GM18909 (cell line): Measurements from ENCODE around the gene UPK3A.

ENCODE experiments used
- ATAC-seq: cut with Tn5 transposase; IDR thresholded peaks from one replicate; pipeline ENCODE4 v1.9.1; 2021; ENCODE audit warnings: mild to moderate bottlenecking; ENCODE audit not compliant: unreplicated experiment, poor library complexity

Gene UPK3A

GRCh38 chr22:45284705-45285262 lies at the start of gene UPK3A:
Gene UPK3A, plus strand, starts transcription at chr22:45284949. Its CDS starts 65 bp downstream, at chr22:45285014.
- ATAC-seq = no peak

GRCh38 chr22:45235101-45235777 lies 49.5 kb upstream of the UPK3A start:
- ATAC-seq = peak; percentile 63

GRCh38 chr22:45235851-45236342 lies 48.9 kb upstream of the UPK3A start:
- no peak for ATAC-seq

GRCh38 chr22:45237065-45237990 lies 47.4 kb upstream of the UPK3A start:
- ATAC-seq = no peak

GRCh38 chr22:45238076-45238956 lies 46.4 kb upstream of the UPK3A start:
- no peak for ATAC-seq

GRCh38 chr22:45238957-45239680 lies 45.6 kb upstream of the UPK3A start:
- no peak for ATAC-seq

- ATAC-seq = no peak
Measured at GRCh38 chr22:45239681-45240051, 45.1 kb upstream of the UPK3A start.

- ATAC-seq = peak; percentile 10
Measured at GRCh38 chr22:45240104-45240809, 44.5 kb upstream of the UPK3A start.

GRCh38 chr22:45240810-45241631 lies 43.7 kb upstream of the UPK3A start, which contains the start of gene KIAA0930:
Gene KIAA0930, minus strand, starts transcription at chr22:45240894. Its CDS starts 191 bp downstream, at chr22:45240703.
- ATAC-seq = peak; percentile 50

GRCh38 chr22:45242778-45243191 lies 42.0 kb upstream of the UPK3A start:
- ATAC-seq = no peak

- no peak for ATAC-seq
Measured at GRCh38 chr22:45244916-45245315, 39.8 kb upstream of the UPK3A start.

GRCh38 chr22:45246060-45246985 lies 38.4 kb upstream of the UPK3A start:
- ATAC-seq = no peak

- peak; percentile 53 for ATAC-seq
Measured at GRCh38 chr22:45248832-45249561, 35.8 kb upstream of the UPK3A start.

GRCh38 chr22:45251825-45252224 lies 32.9 kb upstream of the UPK3A start:
- no peak for ATAC-seq

GRCh38 chr22:45253039-45253641 lies 31.6 kb upstream of the UPK3A start:
- no peak for ATAC-seq

- ATAC-seq = no peak
Measured at GRCh38 chr22:45254388-45254787, 30.4 kb upstream of the UPK3A start.
